ENCODE results near the gene KLHL13. TPM values are rescaled to one million over a fixed set of nuclear protein-coding genes. Genes with fewer than 3 reads are reported as not detected.
"Not testable (repeated sequence)": the region's sequence is repeated elsewhere in the genome, so short reads cannot be mapped to it uniquely, and the experiment has no call there.

Gene KLHL13
- total RNA-seq, 2 experiments from 2014 or later: 0.19 to 0.36 TPM

DNA sequence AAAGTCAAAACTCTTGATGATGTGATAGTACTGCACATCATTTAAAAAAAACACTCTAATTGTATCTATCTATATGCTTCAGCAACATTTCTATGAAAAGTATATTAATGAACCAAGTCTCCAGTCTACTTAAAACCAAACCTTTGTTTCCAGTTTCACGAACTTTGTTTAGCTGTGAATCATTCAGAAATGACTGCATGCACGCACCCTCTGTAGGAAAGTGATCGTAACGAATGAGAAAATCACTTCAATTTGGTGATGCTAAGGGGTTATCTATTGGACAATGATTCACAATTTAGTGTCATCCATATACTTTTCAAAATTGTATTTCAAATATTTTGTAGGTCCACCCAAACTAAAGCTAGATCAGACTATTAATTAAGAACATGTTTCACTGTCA is 157.6 kb downstream of the KLHL13 start:
- H3K36me3 ChIP-seq (ENCODE audit: insufficient read depth, low read length): no peaks in the 10 kb centered on the region
- H3K9me3 Mint-ChIP-seq: peaks cover 4% of the 10 kb centered on the region
- no peaks in the 10 kb centered on the region for H3K27me3 ChIP-seq (ENCODE audit: control insufficient read depth in 1 of 2, insufficient read depth in 2 of 2, low read length in 2 of 2)
- H3K4me3 ChIP-seq (ENCODE audit: low read length): no peak overlapping the region
- no peaks in the 10 kb centered on the region for H3K27me3 Mint-ChIP-seq
- no peak overlapping the region for H3K27ac Mint-ChIP-seq
- TF ChIP-seq, protein P1, sequence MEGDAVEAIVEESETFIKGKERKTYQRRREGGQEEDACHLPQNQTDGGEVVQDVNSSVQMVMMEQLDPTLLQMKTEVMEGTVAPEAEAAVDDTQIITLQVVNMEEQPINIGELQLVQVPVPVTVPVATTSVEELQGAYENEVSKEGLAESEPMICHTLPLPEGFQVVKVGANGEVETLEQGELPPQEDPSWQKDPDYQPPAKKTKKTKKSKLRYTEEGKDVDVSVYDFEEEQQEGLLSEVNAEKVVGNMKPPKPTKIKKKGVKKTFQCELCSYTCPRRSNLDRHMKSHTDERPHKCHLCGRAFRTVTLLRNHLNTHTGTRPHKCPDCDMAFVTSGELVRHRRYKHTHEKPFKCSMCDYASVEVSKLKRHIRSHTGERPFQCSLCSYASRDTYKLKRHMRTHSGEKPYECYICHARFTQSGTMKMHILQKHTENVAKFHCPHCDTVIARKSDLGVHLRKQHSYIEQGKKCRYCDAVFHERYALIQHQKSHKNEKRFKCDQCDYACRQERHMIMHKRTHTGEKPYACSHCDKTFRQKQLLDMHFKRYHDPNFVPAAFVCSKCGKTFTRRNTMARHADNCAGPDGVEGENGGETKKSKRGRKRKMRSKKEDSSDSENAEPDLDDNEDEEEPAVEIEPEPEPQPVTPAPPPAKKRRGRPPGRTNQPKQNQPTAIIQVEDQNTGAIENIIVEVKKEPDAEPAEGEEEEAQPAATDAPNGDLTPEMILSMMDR (IDR thresholded peaks at IDR 0.05): no peak
- DNase-seq: no peak
- H3K4me3 Mint-ChIP-seq: no peak overlapping the region
- POLR2A ChIA-PET: no interaction called here
- intact Hi-C loops (cut with DNase I, micrococcal nuclease): no loop called here
- no peaks in the 10 kb centered on the region for H3K4me1 Mint-ChIP-seq (ENCODE audit: low read depth)
- H3K9me3 ChIP-seq (ENCODE audit: control insufficient read depth in 1 of 2, insufficient read depth in 1 of 2, low read length in 2 of 2): no peaks in the 10 kb centered on the region
- CTCF ChIA-PET: interaction anchor here (0.9 kb wide), 1 partner anchor 12 kb away, joined by 3 read pairs; no protein-coding TSS in a partner anchor
- H3K36me3 Mint-ChIP-seq (ENCODE audit: low read depth): no peaks in the 10 kb centered on the region
- H3K27ac ChIP-seq (ENCODE audit: low read depth in 1 of 2, low read length in 2 of 2): no peak overlapping the region
- ATAC-seq (ENCODE audit: poor library complexity): no peak
- H3K4me1 ChIP-seq (ENCODE audit: insufficient read depth, low read length): no peaks in the 10 kb centered on the region

DNA sequence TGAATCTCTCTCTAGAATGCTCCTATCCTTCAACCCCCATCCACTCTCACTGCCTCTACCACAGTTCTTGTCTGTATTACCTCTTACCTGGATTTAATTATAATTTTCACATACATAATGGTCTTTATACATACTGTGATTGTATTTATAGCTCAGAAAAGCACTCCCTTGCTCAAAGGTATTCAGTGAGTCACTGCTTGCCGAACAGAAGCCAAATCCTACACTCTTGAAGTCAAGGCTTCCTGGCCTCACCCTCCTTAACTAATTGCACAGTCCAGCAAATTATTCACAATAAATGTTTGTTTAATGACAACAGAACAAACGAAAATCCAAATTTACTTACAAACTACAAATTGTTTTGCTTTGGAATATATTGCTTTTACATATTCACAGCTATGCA is 159.5 kb downstream of the KLHL13 start:
- Mint-ChIP-seq H3K4me1 (ENCODE audit: low read depth) (no peaks in the 10 kb centered on the region), H3K27ac (no peak overlapping the region), H3K27me3 (no peaks in the 10 kb centered on the region), H3K36me3 (ENCODE audit: low read depth) (no peaks in the 10 kb centered on the region), H3K4me3 (no peak overlapping the region), H3K9me3 (peaks cover 4% of the 10 kb centered on the region)
- ChIA-PET POLR2A (no interaction called here), CTCF (no interaction called here)
- DNase-seq (no peak), ATAC-seq (ENCODE audit: poor library complexity) (no peak)
- H3K9me3 ChIP-seq (ENCODE audit: control insufficient read depth in 1 of 2, insufficient read depth in 1 of 2, low read length in 2 of 2): no peaks in the 10 kb centered on the region
- no peak overlapping the region for H3K27ac ChIP-seq (ENCODE audit: low read depth in 1 of 2, low read length in 2 of 2)
- TF ChIP-seq, protein P1 (IDR thresholded peaks at IDR 0.05): no peak
- no peak overlapping the region for H3K4me3 ChIP-seq (ENCODE audit: low read length)
- no peaks in the 10 kb centered on the region for H3K36me3 ChIP-seq (ENCODE audit: insufficient read depth, low read length)
- no peaks in the 10 kb centered on the region for H3K4me1 ChIP-seq (ENCODE audit: insufficient read depth, low read length)
- intact Hi-C loops (cut with DNase I, micrococcal nuclease): no loop called here
- no peaks in the 10 kb centered on the region for H3K27me3 ChIP-seq (ENCODE audit: control insufficient read depth in 1 of 2, insufficient read depth in 2 of 2, low read length in 2 of 2)

DNA sequence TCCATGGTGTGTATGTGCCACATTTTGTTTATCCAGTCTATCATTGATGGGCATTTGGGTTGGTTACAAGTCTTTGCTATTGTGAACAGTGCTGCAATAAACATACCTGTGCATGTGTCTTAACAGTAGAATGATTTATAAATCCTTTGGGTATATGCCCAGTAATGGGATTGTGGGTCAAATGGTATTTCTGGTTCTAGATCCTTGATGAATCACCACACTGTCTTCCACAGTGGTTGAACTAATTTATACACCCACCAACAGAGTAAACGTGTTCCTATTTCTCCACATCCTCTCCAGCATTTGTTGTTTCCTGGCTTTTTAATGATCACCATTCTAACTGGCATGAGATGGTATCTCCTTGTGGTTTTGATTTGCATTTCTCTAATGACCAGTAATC is 177.3 kb downstream of the KLHL13 start:
- H3K36me3 ChIP-seq (ENCODE audit: insufficient read depth, low read length); H3K4me1 ChIP-seq (ENCODE audit: insufficient read depth, low read length); POLR2A ChIA-PET; H3K9me3 Mint-ChIP-seq; H3K36me3 Mint-ChIP-seq (ENCODE audit: low read depth); intact Hi-C loops (cut with DNase I, micrococcal nuclease); DNase-seq; H3K27me3 ChIP-seq (ENCODE audit: control insufficient read depth in 1 of 2, insufficient read depth in 2 of 2, low read length in 2 of 2); H3K4me3 Mint-ChIP-seq; H3K27ac Mint-ChIP-seq; H3K27me3 Mint-ChIP-seq; H3K4me3 ChIP-seq (ENCODE audit: low read length); ATAC-seq (ENCODE audit: poor library complexity); H3K27ac ChIP-seq (ENCODE audit: low read depth in 1 of 2, low read length in 2 of 2); H3K4me1 Mint-ChIP-seq (ENCODE audit: low read depth); H3K9me3 ChIP-seq (ENCODE audit: control insufficient read depth in 1 of 2, insufficient read depth in 1 of 2, low read length in 2 of 2); CTCF ChIA-PET: not testable (repeated sequence)

DNA sequence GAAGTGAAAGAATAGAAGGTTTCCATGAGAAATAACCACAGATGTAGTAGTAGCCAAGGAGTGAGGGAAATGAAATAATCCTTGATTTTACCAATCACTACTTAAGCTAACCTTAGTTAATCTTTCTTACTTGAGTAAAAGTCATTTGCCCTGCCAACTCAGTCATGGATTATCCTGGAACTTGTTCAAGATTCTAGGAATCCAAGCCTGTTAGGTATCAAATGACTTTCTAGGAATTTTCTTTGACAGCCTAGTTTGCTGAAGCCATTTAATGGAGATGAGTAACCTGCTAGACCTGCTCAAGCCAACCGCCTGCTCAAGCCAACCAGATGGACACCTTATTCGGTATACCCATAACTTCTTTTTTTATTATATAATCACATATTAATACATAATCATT is 180.5 kb downstream of the KLHL13 start:
- Mint-ChIP-seq H3K27ac (no peak overlapping the region), H3K27me3 (no peaks in the 10 kb centered on the region), H3K9me3 (no peaks in the 10 kb centered on the region), H3K4me3 (no peak overlapping the region), H3K36me3 (ENCODE audit: low read depth) (no peaks in the 10 kb centered on the region), H3K4me1 (ENCODE audit: low read depth) (no peaks in the 10 kb centered on the region)
- ATAC-seq (ENCODE audit: poor library complexity): no peak
- H3K4me3 ChIP-seq (ENCODE audit: low read length): no peak overlapping the region
- intact Hi-C loops (cut with DNase I, micrococcal nuclease): no loop called here
- H3K9me3 ChIP-seq (ENCODE audit: control insufficient read depth in 1 of 2, insufficient read depth in 1 of 2, low read length in 2 of 2): no peaks in the 10 kb centered on the region
- no peaks in the 10 kb centered on the region for H3K4me1 ChIP-seq (ENCODE audit: insufficient read depth, low read length)
- no peak overlapping the region for H3K27ac ChIP-seq (ENCODE audit: low read depth in 1 of 2, low read length in 2 of 2)
- POLR2A ChIA-PET: no interaction called here
- TF ChIP-seq, protein P1 (IDR thresholded peaks at IDR 0.05): no peak
- no peaks in the 10 kb centered on the region for H3K36me3 ChIP-seq (ENCODE audit: insufficient read depth, low read length)
- H3K27me3 ChIP-seq (ENCODE audit: control insufficient read depth in 1 of 2, insufficient read depth in 2 of 2, low read length in 2 of 2): no peaks in the 10 kb centered on the region
- DNase-seq: no peak
- CTCF ChIA-PET: no interaction called here

DNA sequence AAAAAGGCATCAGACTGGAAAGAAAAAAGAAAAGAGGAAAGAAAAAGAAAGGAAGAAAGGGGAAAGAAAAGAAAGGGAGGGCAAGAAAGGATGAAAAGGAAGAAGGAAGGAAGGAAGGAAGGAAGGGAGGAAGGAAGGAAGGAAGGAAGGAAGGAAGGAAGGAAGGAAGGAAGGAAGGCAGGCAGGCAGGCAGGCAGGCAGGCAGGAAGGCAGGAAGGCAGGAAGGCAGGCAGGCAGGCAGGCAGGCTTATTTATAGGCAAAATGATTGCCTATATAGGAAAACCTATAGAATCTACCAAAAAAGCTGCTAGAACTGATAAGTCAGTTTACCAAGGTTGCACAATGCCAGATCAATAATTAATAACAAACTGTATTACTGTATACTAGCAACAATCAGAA is 186.5 kb downstream of the KLHL13 start:
- H3K27ac Mint-ChIP-seq; H3K27ac ChIP-seq (ENCODE audit: low read depth in 1 of 2, low read length in 2 of 2); H3K9me3 ChIP-seq (ENCODE audit: control insufficient read depth in 1 of 2, insufficient read depth in 1 of 2, low read length in 2 of 2); H3K4me3 Mint-ChIP-seq; H3K27me3 Mint-ChIP-seq; CTCF ChIA-PET; H3K4me1 Mint-ChIP-seq (ENCODE audit: low read depth); DNase-seq; ATAC-seq (ENCODE audit: poor library complexity); intact Hi-C loops (cut with DNase I, micrococcal nuclease); H3K36me3 Mint-ChIP-seq (ENCODE audit: low read depth); H3K9me3 Mint-ChIP-seq; H3K27me3 ChIP-seq (ENCODE audit: control insufficient read depth in 1 of 2, insufficient read depth in 2 of 2, low read length in 2 of 2); H3K4me3 ChIP-seq (ENCODE audit: low read length); H3K36me3 ChIP-seq (ENCODE audit: insufficient read depth, low read length); H3K4me1 ChIP-seq (ENCODE audit: insufficient read depth, low read length); POLR2A ChIA-PET: not testable (repeated sequence)

Measured in CD4-positive, alpha-beta T cell (primary cell).